Aorta (tissue), 5 donors: Measurements from ENCODE around the gene AMMECR1. TPM values are rescaled to one million over a fixed set of nuclear protein-coding genes. Genes with fewer than 3 reads are reported as not detected.

Source experiments
- ATAC-seq: fragments of 200-7000 bp; cut with Tn5 transposase; one replicate; pipeline ENCODE4 v1.9.1; 2022; ENCODE audit warnings: moderate library complexity; ENCODE audit not compliant: low FRiP score
- DNase-seq, 2 donors: peaks; one replicate each; pipeline ENCODE4 v3.0.0-alpha.2; 2020
- H3K27ac ChIP-seq, 2 donors: one replicate each; pipeline ENCODE4 v1.5.1; 2013; ENCODE audit warnings: low read length in 2 of 2, mild to moderate bottlenecking in 2 of 2, moderate library complexity in 2 of 2, control low read depth in 1 of 2, inconsistent platforms in 1 of 2, low read depth in 1 of 2
- H3K27me3 ChIP-seq, 2 donors: one replicate each; pipeline ENCODE4 v1.6.1; 2013; ENCODE audit warnings: control low read depth in 1 of 2, low read length in 1 of 2, mild to moderate bottlenecking in 1 of 2, moderate library complexity in 1 of 2; ENCODE audit not compliant: insufficient read depth in 2 of 2, control insufficient read depth in 1 of 2
- H3K36me3 ChIP-seq, 2 donors: one replicate each; pipeline ENCODE4 v1.6.1; 2013; ENCODE audit warnings: control low read depth in 1 of 2, low read length in 1 of 2, mild to moderate bottlenecking in 1 of 2; ENCODE audit not compliant: insufficient read depth in 2 of 2, control insufficient read depth in 1 of 2
- H3K4me1 ChIP-seq, 2 donors: one replicate each; pipeline ENCODE4 v1.6.1; 2013; ENCODE audit warnings: low read length in 2 of 2, control low read depth in 1 of 2, mild to moderate bottlenecking in 1 of 2, moderate library complexity in 1 of 2; ENCODE audit not compliant: insufficient read depth in 2 of 2, control insufficient read depth in 1 of 2
- H3K4me3 ChIP-seq, 2 donors: one replicate each; pipeline ENCODE4 v1.5.1; 2013; ENCODE audit warnings: low read length in 2 of 2, control low read depth in 1 of 2, mild to moderate bottlenecking in 1 of 2
- H3K9me3 ChIP-seq: one replicate; pipeline ENCODE4 v1.6.1; 2013; ENCODE audit warnings: mild to moderate bottlenecking, low read length; ENCODE audit not compliant: control insufficient read depth
- WGBS, 2 donors: extraction: QIAGEN DNeasy Blood & Tissue Kit; methylation state at CpG; one replicate each; pipeline ENCODE4 v1.1.7; 2013; 5-methylcytosine and 5-hydroxymethylcytosine counted together
- intact Hi-C, 2 donors: fragments of 100-400 bp; cut with DNase I; formaldehyde crosslinking; loops; one replicate each; pipeline versions ENCODE4 v1.14.2 to v1.15.0; 2022
- polyA plus RNA-seq, 2 donors: library from polyadenylated mRNA; stranded (reverse); fragments of 200-250 nt; gene quantifications; one replicate each; pipeline ENCODE4 v1.2.3, GENCODE V29; 2013
- total RNA-seq, 2 donors: library from RNA; stranded (reverse); fragmentation: NEBNext Ultra II Directional; extraction: Animal tissue kit (Norgen Biotek cat#: 25700); gene quantifications; one replicate each; pipeline ENCODE4 v1.2.1, GENCODE V29; 2021
- donor health status: healthy with polysubstance abuse.
- donor health status: Bipolar disorder and iron deficiency.
- donor health status: DM: no; HTN: no; CAD: no.
- donor health status: DM: no; HTN: no; CAD: no.
- donor health status: DM: yes; HTN: yes; CAD: no.

Gene AMMECR1
- total and polyA plus RNA-seq, 4 donors, result 0.92 to 4.0 (median 2.3) TPM

DNA sequence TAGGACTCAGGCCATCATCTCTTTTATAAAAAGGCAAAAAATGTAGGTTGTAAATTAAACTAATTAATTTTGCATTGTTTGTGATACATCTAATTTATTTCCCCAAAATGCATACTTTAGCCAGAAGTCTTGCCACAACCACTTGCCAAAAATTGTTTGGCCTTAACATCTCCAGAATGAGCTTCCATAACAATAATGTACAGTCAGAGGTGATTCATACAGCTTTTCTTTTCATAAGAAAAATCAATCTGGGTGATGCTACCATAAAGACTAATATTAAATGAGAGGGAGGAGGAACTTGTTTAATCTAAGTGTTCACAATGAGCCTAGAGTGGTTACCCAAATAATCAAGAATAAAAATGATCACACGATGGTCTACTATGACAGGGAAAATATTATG, 59.3 kb downstream of the AMMECR1 start:
- Histone ChIP-seq H3K27me3 (no peaks in the 10 kb centered on the region), H3K9me3 (no peaks in the 10 kb centered on the region), H3K4me3 (no peak overlapping the region), H3K27ac (no peak overlapping the region), H3K4me1 (no peaks in the 10 kb centered on the region), H3K36me3 (no peaks in the 10 kb centered on the region)
- DNase-seq, result no peak
- WGBS, 2 donors, result 61 to 78% methylated on average over 1 of the region's 1 CpG
- intact Hi-C loops, result no loop called here
- no peak for ATAC-seq

DNA sequence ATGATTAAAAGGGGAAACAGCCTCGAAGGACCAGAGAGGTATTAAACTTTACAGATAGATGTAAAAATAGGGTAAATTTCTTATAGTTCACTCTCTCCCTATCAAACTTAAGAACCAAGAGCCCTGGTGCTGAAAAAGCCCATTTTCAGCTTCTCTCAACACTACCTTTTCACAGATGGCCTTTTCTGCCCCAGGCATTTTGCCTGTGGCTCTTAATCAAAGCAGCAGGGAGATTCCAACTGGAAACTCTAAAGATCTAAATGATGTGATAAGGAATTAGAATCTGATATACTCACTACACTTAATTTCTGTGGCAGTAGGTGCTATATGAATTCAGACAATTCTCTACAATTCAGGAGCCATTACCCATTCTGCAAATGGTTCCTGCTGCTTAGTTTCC, 60.0 kb downstream of the AMMECR1 start:
- Histone ChIP-seq H3K36me3 (no peaks in the 10 kb centered on the region), H3K9me3 (no peaks in the 10 kb centered on the region), H3K27me3 (no peaks in the 10 kb centered on the region), H3K27ac (no peak overlapping the region), H3K4me1 (no peaks in the 10 kb centered on the region), H3K4me3 (no peak overlapping the region)
- ATAC-seq (no peak), DNase-seq (no peak)
- intact Hi-C loops, result no loop called here
- WGBS, 2 donors, result 48 to 84% methylated on average over 1 of the region's 1 CpG

DNA sequence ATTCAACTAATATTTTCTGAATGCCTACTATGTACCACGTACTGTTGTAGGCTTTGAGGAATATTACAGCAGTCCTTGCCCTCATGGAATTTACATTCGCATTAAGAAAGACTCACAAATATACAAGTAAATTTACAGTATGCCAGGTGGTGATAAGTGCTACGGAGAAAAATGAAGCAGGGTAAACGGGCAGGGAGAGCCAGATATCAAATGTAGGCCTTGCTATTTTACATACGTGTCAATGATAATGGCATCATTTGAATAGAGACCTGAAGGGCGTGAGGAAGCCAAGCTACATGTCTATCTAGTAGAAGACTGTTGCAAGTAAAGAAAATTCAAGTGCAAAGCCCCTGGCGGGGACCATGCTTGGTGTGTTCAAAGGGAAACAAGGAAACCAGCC, 65.2 kb downstream of the AMMECR1 start:
- H3K4me1 ChIP-seq, result no peaks in the 10 kb centered on the region
- 78 to 96% methylated on average over 7 of the region's 7 CpGs for WGBS, 2 donors
- DNase-seq (no peak), ATAC-seq (no peak)
- H3K9me3 ChIP-seq, result no peaks in the 10 kb centered on the region
- no peaks in the 10 kb centered on the region for H3K36me3 ChIP-seq
- no peaks in the 10 kb centered on the region for H3K27me3 ChIP-seq
- no peak overlapping the region for H3K4me3 ChIP-seq
- H3K27ac ChIP-seq, result no peak overlapping the region
- intact Hi-C loops, result no loop called here

DNA sequence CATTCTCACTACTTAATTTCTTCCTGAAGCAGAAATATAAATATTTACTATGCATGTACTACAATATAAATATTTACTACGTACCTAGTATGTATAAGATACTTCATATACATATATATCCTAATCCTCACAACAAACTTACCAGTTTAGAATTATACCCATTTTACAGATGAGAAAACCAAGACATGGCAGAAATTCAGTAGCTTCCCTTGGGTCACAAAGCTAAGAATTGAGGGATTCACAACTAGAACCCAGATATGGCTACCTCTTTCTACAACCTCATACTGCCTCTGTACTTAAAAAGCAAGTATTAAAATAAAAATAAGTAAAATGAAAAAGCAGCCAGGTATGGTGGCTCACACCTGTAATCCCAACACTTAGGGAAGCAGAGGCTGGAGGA, 65.9 kb downstream of the AMMECR1 start:
- 75 to 99% methylated on average over 1 of the region's 1 CpG for WGBS, 2 donors
- Histone ChIP-seq H3K36me3 (no peaks in the 10 kb centered on the region), H3K9me3 (no peaks in the 10 kb centered on the region), H3K27ac (no peak overlapping the region), H3K4me3 (no peak overlapping the region), H3K27me3 (no peaks in the 10 kb centered on the region), H3K4me1 (no peaks in the 10 kb centered on the region)
- no peak for ATAC-seq
- intact Hi-C loops, result no loop called here
- DNase-seq, result no peak

DNA sequence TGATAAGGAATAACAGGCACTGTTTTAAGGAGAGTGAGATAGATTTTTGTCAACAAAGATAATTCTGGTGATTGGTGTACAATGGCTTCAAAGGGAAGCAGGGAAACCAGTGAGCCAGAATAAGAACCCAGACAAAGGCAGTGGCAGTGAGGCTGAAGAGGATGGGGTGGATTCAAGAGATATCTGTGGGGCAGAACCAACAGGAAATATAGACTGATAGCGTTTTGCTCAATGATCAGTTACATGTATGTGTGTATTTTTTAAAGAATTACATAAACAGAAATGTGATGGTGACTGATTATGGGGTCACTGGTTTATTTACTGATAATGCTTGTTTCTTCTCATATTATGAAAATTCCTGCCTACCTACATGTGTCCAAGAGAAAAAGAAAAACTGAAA, 66.4 kb downstream of the AMMECR1 start:
- H3K4me3 ChIP-seq, result no peak overlapping the region
- no peaks in the 10 kb centered on the region for H3K9me3 ChIP-seq
- intact Hi-C loops, result no loop called here
- H3K27me3 ChIP-seq, result no peaks in the 10 kb centered on the region
- no peak overlapping the region for H3K27ac ChIP-seq
- no peaks in the 10 kb centered on the region for H3K36me3 ChIP-seq
- H3K4me1 ChIP-seq, result no peaks in the 10 kb centered on the region
- DNase-seq (no peak), ATAC-seq (no peak)
- WGBS, 2 donors, result 63 to 80% methylated on average over 1 of the region's 1 CpG

DNA sequence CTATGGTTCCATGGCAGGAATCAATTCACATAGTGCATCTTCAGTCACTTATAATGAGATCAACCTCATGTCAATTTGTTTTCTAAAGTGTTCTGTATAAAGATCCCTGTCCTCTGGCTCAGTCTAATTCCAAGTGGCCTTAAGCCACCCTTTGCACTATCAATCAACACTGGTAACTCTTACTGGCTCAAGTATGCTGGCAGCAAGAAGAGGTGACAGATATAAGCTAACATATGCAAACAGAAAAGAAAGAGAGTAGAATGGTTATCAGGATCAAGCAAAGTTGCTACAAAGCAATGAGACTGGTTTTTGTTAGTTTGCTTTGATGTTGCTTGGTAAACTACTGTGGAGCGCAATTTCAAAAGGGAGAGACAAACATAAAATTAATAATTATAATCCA, 67.0 kb downstream of the AMMECR1 start:
- H3K36me3 ChIP-seq, result no peaks in the 10 kb centered on the region
- H3K27me3 ChIP-seq, result no peaks in the 10 kb centered on the region
- no peak for ATAC-seq
- no peak overlapping the region for H3K4me3 ChIP-seq
- no peak for DNase-seq
- no peaks in the 10 kb centered on the region for H3K4me1 ChIP-seq
- WGBS, 2 donors, result 88 to 100% methylated on average over 1 of the region's 1 CpG
- intact Hi-C loops, result no loop called here
- H3K9me3 ChIP-seq, result no peaks in the 10 kb centered on the region
- H3K27ac ChIP-seq, result no peak overlapping the region

DNA sequence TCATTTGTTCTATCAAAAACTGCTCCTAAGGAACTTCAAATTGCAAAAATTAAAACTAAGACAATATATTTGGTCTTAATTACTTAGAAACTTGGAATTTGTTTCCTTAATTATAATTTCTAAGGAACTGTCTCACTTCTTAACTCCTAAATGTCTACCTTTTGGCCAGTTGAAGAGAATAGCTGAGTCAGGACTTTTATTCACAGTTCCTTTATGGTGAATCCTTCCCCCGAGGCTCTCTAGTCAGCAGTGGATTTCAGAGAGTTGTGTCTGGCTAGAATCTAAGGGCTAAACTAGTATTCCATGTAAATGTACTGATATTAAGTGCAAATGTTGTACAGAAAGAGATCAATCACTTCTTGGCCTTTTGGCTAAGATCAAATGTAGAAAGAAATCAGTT, 69.3 kb downstream of the AMMECR1 start:
- WGBS, 2 donors, result 34 to 86% methylated on average over 1 of the region's 1 CpG
- no peaks in the 10 kb centered on the region for H3K4me1 ChIP-seq
- no peaks in the 10 kb centered on the region for H3K27me3 ChIP-seq
- H3K27ac ChIP-seq, result no peak overlapping the region
- H3K4me3 ChIP-seq, result no peak overlapping the region
- H3K9me3 ChIP-seq, result no peaks in the 10 kb centered on the region
- no peak for DNase-seq
- no peak for ATAC-seq
- intact Hi-C loops, result no loop called here
- H3K36me3 ChIP-seq, result no peaks in the 10 kb centered on the region

DNA sequence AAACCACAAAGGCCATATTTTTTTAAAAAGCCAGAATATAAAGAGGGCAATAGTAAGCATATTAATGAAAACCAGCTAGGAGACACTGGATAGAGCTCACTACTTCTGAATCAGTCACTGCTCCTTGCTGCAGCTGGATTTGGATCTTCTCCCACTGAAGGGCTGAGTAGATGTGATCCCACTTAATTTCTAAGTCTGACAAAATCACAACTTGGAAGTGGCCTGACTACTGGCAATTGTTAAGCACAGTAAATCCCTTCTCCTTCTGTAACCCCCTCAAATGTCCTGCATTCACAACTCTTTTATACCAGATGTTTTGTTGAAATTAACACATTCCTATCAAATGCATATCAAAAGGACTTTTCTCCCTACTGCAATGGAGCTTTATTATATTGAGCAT, 72.9 kb downstream of the AMMECR1 start:
- no peak for DNase-seq
- H3K4me3 ChIP-seq, result no peak overlapping the region
- no peaks in the 10 kb centered on the region for H3K9me3 ChIP-seq
- H3K27me3 ChIP-seq, result no peaks in the 10 kb centered on the region
- intact Hi-C loops, result no loop called here
- H3K4me1 ChIP-seq, result no peaks in the 10 kb centered on the region
- H3K36me3 ChIP-seq, result no peaks in the 10 kb centered on the region
- no peak overlapping the region for H3K27ac ChIP-seq
- no peak for ATAC-seq

DNA sequence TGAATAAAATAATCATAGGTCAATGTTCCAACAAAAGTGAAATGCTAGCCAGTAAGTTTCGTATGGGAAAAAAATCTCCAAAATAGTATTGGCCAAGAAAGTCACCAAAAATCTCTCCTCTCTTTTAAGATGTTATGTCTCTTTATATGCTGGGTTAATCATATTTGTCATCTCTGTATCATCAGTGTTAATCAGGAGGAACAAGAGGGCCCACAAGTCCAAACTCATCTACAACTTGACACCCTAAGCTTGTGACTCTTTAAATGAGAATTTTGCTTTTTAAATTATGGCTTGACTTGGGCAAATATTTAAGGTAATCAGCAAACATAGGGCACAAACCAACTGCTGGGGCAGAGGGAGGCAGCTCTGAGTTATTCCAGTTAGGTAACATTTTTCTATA, 75.5 kb downstream of the AMMECR1 start:
- no peak overlapping the region for H3K4me3 ChIP-seq
- H3K9me3 ChIP-seq, result no peaks in the 10 kb centered on the region
- DNase-seq (no peak), ATAC-seq (no peak)
- no peaks in the 10 kb centered on the region for H3K4me1 ChIP-seq
- H3K27ac ChIP-seq, result no peak overlapping the region
- intact Hi-C loops, result no loop called here
- H3K36me3 ChIP-seq, result no peaks in the 10 kb centered on the region
- WGBS, 2 donors, result 61 to 62% methylated on average over 1 of the region's 1 CpG
- H3K27me3 ChIP-seq, result no peaks in the 10 kb centered on the region
